Neutrophil (primary cell): ENCODE results near the gene GNG2.

Experiments
- H3K27ac ChIP-seq: fragments of 200-600 bp; sonication (generic); 2 replicates; pipeline ENCODE4 v1.5.1; 2016; ENCODE audit warnings: mild to moderate bottlenecking, moderate library complexity
- H3K27me3 ChIP-seq: fragments of 200-600 bp; sonication (generic); 2 replicates; pipeline ENCODE4 v1.6.0; 2016; ENCODE audit warnings: mild to moderate bottlenecking
- H3K36me3 ChIP-seq: fragments of 200-600 bp; sonication (generic); 2 replicates; pipeline ENCODE4 v1.5.1; 2017
- H3K4me1 ChIP-seq, 2 experiments: fragments of 200-600 bp in 1 of 2; sonication (generic) in 1 of 2; 1 replicate in 1 of 2; 2 replicates in 1 of 2; pipeline versions ENCODE4 v1.5.1 to v1.6.1; 2013 to 2016; ENCODE audit warnings: low read depth in 1 of 2, low read length in 1 of 2, mild to moderate bottlenecking in 1 of 2, moderate library complexity in 1 of 2; ENCODE audit not compliant: control insufficient read depth in 1 of 2, insufficient read depth in 1 of 2
- H3K4me3 ChIP-seq, 2 experiments: fragments of 200-600 bp in 1 of 2; sonication (generic) in 1 of 2; 1 replicate in 1 of 2; 2 replicates in 1 of 2; pipeline ENCODE4 v1.5.1; 2013 to 2016; ENCODE audit warnings: low read depth in 1 of 2, low read length in 1 of 2, mild to moderate bottlenecking in 1 of 2, moderate library complexity in 1 of 2
- H3K9me3 ChIP-seq: fragments of 200-600 bp; sonication (generic); 2 replicates; pipeline ENCODE4 v1.5.1; 2016
- CTCF ChIP-seq: fragments of 200-600 bp; sonication (generic); IDR thresholded peaks from 2 replicates; pipeline ENCODE4 v1.5.1; 2016; ENCODE audit warnings: antibody characterized with exemption

Gene GNG2

GRCh38 chr14:51962711-51963110, 102.3 kb downstream of the GNG2 start:
- no peak for TF ChIP-seq CTCF
- H3K9me3 ChIP-seq, result no peaks in the 10 kb centered on the region
- H3K4me3 ChIP-seq, result no peak overlapping the region
- H3K4me1 ChIP-seq, result no peaks in the 10 kb centered on the region
- H3K36me3 ChIP-seq, result peaks cover 56% of the 10 kb centered on the region
- no peak overlapping the region for H3K27ac ChIP-seq
- H3K27me3 ChIP-seq, result no peaks in the 10 kb centered on the region

DNA sequence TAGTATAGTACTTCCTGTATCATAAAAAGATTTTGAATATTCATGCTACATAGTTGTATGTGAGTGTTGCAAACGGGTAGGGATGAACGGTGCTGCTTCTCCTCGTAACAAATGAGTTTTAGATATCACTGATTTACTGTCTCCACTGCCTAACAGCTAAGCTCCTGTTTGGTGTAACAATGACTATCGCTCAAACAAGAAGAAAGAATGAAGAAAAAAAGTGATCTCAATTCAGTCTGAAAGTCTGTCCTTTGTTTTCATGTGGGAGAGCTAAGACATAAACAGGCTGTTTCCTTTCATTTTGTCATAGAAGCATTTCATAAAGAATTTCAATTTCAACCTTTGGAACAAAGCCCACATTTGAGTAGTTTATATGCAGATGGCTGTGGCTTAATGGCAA, 102.9 kb downstream of the GNG2 start:
- H3K9me3 ChIP-seq, result no peaks in the 10 kb centered on the region
- H3K4me1 ChIP-seq, result no peaks in the 10 kb centered on the region
- no peak overlapping the region for H3K4me3 ChIP-seq
- TF ChIP-seq CTCF, result no peak
- peaks cover 57% of the 10 kb centered on the region for H3K36me3 ChIP-seq
- peak overlapping the region; percentile 4 for H3K27ac ChIP-seq
- H3K27me3 ChIP-seq, result no peaks in the 10 kb centered on the region

DNA sequence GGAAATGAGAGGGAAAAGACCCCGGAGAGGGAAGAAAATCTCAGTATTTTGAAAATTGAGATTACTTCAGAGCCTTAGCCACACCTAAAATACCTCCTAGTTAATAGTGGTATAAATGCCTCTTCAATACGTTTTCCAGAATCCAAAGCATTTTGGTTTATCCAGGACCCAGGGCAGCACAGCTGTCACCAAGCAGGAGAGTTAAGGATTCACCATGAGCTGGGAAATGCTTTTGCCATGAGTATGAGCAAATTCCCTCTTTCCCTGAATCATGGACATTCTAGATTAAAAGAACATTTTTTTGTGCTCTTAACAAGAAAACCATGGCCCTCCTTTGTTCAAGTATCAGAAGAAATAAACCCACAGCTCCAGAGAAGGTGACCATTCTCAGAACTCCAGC, 107.1 kb downstream of the GNG2 start:
- Histone ChIP-seq H3K4me1 (no peaks in the 10 kb centered on the region), H3K27me3 (no peaks in the 10 kb centered on the region), H3K36me3 (peaks cover 70% of the 10 kb centered on the region), H3K9me3 (no peaks in the 10 kb centered on the region), H3K4me3 (no peak overlapping the region), H3K27ac (no peak overlapping the region)
- no peak for TF ChIP-seq CTCF

DNA sequence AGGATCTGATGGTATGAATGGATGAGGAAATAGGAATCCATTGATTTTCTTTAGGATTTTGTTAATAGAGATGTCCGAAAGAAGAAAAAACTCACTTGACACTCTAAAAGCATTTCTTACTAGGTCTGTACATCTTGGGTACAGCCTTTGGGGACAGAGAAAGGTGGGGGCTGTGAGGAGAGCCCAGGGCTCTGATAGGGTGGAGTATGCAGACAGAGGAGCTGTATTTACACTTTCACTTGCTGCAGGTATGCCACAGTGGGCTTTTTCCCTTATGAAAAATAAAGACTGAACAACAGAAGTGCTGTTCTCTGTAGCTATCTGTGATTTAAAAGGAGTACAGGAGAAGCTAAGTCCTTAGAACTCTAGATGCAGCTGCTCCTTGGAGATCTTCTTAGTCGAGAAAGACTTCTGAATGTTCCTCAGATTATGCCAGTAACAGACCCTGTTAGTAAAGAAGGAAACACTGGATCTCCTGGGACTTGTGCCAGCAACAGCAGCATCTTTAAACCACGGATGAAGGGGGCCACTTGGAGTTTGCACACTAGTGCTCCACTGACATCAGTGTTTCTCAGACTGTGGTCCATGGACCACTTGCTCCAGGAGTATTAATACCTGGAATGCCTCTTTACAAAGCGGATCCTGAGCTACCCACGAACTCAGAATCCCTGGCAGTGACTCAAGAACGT, 109.6 kb downstream of the GNG2 start:
- H3K27me3 ChIP-seq, result no peaks in the 10 kb centered on the region
- H3K27ac ChIP-seq, result peak overlapping the region; percentile 16
- no peak overlapping the region for H3K4me3 ChIP-seq
- peaks cover 57% of the 10 kb centered on the region for H3K36me3 ChIP-seq
- TF ChIP-seq CTCF, result no peak
- no peaks in the 10 kb centered on the region for H3K4me1 ChIP-seq
- no peaks in the 10 kb centered on the region for H3K9me3 ChIP-seq

- Histone ChIP-seq H3K36me3 (peaks cover 34% of the 10 kb centered on the region), H3K4me1 (no peaks in the 10 kb centered on the region), H3K4me3 (no peak overlapping the region), H3K27me3 (no peaks in the 10 kb centered on the region), H3K27ac (no peak overlapping the region), H3K9me3 (no peaks in the 10 kb centered on the region)
- TF ChIP-seq CTCF, result no peak
Observed at GRCh38 chr14:51972566-51972965, 112.2 kb downstream of the GNG2 start.

- Histone ChIP-seq H3K27me3 (no peaks in the 10 kb centered on the region), H3K4me3 (no peak overlapping the region), H3K36me3 (no peaks in the 10 kb centered on the region), H3K4me1 (peaks cover 6 to 9% of the 10 kb centered on the region in 2 experiments), H3K9me3 (no peaks in the 10 kb centered on the region), H3K27ac (no peak overlapping the region)
- TF ChIP-seq CTCF, result no peak
Observed at GRCh38 chr14:51977075-51977474, 116.7 kb downstream of the GNG2 start.
